ENCODE results near the gene MKI67. TPM values are rescaled to one million over a fixed set of nuclear protein-coding genes. Genes with fewer than 3 reads are reported as not detected.
A peak's percentile ranks its signal among the peaks of the same experiment; 100 is the strongest.

Gene MKI67
- total and polyA plus RNA-seq, 2 donors (not counting 3 experiments of a cell fraction or from before 2014, with no cell fraction given) = 16.2 to 125 TPM

- H3K9me3 ChIP-seq (replicated peaks; ENCODE audit: control insufficient read depth, insufficient read depth, low read length) = no peaks in the 10 kb centered on the region
- H3K79me2 ChIP-seq (ENCODE audit: control insufficient read depth, insufficient read depth, low read length) = no peaks in the 10 kb centered on the region
- H3K9me1 ChIP-seq (replicated peaks; ENCODE audit: control insufficient read depth, extremely low read depth, insufficient read depth, low read length) = no peaks in the 10 kb centered on the region
- intact Hi-C loops (cut with micrococcal nuclease) = loop anchor here (1.0 to 5.0 kb wide), 7 partner anchors 24 to 435 kb away; partner anchors contain the start of genes MKI67 and PTPRE
- TF ChIP-seq POLR2A (IDR thresholded peaks at IDR 0.05; ENCODE audit: low read depth, low read length) (no peak), GATA2 (IDR thresholded peaks at IDR 0.05; ENCODE audit: insufficient read depth, insufficient read length, low read depth, low read length) (no peak), EZH2 (IDR thresholded peaks at IDR 0.05; ENCODE audit: borderline replicate concordance, low read depth, low read length, severe bottlenecking) (no peak), MYC (IDR thresholded peaks at IDR 0.05; ENCODE audit: low read depth, low read length) (no peak), CTCF (IDR thresholded peaks at IDR 0.05; ENCODE audit: extremely low read depth in 1 of 2, insufficient read depth in 1 of 2, low read depth in 1 of 2, low read length in 2 of 2) (peak; percentile 93 to 97), FOS (IDR thresholded peaks at IDR 0.05; ENCODE audit: borderline replicate concordance, insufficient read depth, low read length) (no peak), POLR2AphosphoS5 (IDR thresholded peaks at IDR 0.05; ENCODE audit: insufficient read depth, low read depth, low read length) (peak; percentile 25), MAX (IDR thresholded peaks at IDR 0.05; ENCODE audit: insufficient read depth, insufficient read length) (no peak), JUN (IDR thresholded peaks at IDR 0.05; ENCODE audit: borderline replicate concordance, insufficient read depth, insufficient read length, low read depth) (no peak)
- no peak overlapping the region for H3K9ac ChIP-seq (replicated peaks; ENCODE audit: extremely low read depth, insufficient read depth, low read length)
- H3K4me3 ChIP-seq (replicated peaks in 1 of 3; ENCODE audit: insufficient read depth in 1 of 3, low read depth in 1 of 3, low read length in 3 of 3) = peak overlapping the region in 2 of 3 experiments; percentile 47 to 60
- POLR2A ChIA-PET = no interaction called here
- no peaks in the 10 kb centered on the region for H3K4me1 ChIP-seq (ENCODE audit: control insufficient read depth, extremely low read depth, insufficient read depth, low read length)
- DNase-seq (ENCODE audit: low read depth, low spot score) = peak; percentile 61
- peak overlapping the region; percentile 84 for H2AFZ ChIP-seq (ENCODE audit: low read depth, low read length)
- H4K20me1 ChIP-seq (replicated peaks; ENCODE audit: control insufficient read depth, extremely low read depth, insufficient read depth, low read length) = no peaks in the 10 kb centered on the region
- H3K36me3 ChIP-seq (ENCODE audit: control insufficient read depth in 2 of 2, extremely low read depth in 1 of 2, insufficient read depth in 2 of 2, low read length in 2 of 2) = no peaks in the 10 kb centered on the region
- no peak overlapping the region for H3K27ac ChIP-seq (ENCODE audit: insufficient read depth, low read depth, low read length)
- H3K4me2 ChIP-seq (ENCODE audit: insufficient read depth, low read length) = peak overlapping the region; percentile 45
- BruUV-seq (replicated peaks) = no TSS peak
- FAIRE-seq = no peak
- CTCF ChIA-PET = interaction anchor here (0.9 to 5.1 kb wide), 6 partner anchors 69 to 434 kb away, joined by 3 to 38 read pairs (median 7); partner anchors contain the start of gene PTPRE
- dilution Hi-C loops (cut with MboI; ENCODE audit: extremely low pct_ligation_motif_present, low sequenced_read_pairs) = no loop called here
- H3K27me3 ChIP-seq (ENCODE audit: control insufficient read depth in 2 of 2, insufficient read depth in 2 of 2, low read length in 2 of 2) = peaks cover 6 to 15% of the 10 kb centered on the region in 2 experiments
These were observed 23.8 kb upstream of the MKI67 start for GRCh38 chr10:128150045-128150493.
